Kidney (tissue), 14 donors: ENCODE results near the gene HSPA14. TPM values are rescaled to one million over a fixed set of nuclear protein-coding genes. Genes with fewer than 3 reads are reported as not detected.

Source experiments
- DNase-seq, 5 donors: peaks; one replicate each; pipeline ENCODE4 v3.0.0-alpha.2; 2013 to 2020
- FAIRE-seq: peaks from 2 replicates; lab custom pipeline; 2012; peaks lifted over from hg19 to GRCh38; lab: Jason Lieb, UNC
- H3K27ac ChIP-seq, 2 donors: one replicate each; pipeline ENCODE4 v1.7.0; 2013; ENCODE audit warnings: low read depth in 2 of 2, low read length in 2 of 2, inconsistent platforms in 1 of 2
- H3K27me3 ChIP-seq: one replicate; pipeline ENCODE4 v1.7.1; 2013; ENCODE audit warnings: low read length, inconsistent platforms; ENCODE audit not compliant: control insufficient read depth, insufficient read depth
- H3K36me3 ChIP-seq, 3 donors: one replicate each; pipeline versions ENCODE4 v1.7.0 to v1.7.1; 2013; ENCODE audit warnings: low read length in 3 of 3, control low read depth in 1 of 3, inconsistent platforms in 1 of 3; ENCODE audit not compliant: insufficient read depth in 3 of 3, control insufficient read depth in 2 of 3
- H3K4me1 ChIP-seq, 3 donors: one replicate each; pipeline versions ENCODE4 v1.7.0 to v1.7.1; 2013; ENCODE audit warnings: low read length in 3 of 3, inconsistent platforms in 1 of 3, low read depth in 1 of 3; ENCODE audit not compliant: control insufficient read depth in 2 of 3, insufficient read depth in 2 of 3
- H3K4me3 ChIP-seq, 3 donors: one replicate each; pipeline versions ENCODE4 v1.7.0 to v1.8.1; 2013; ENCODE audit warnings: low read length in 3 of 3, control low read depth in 1 of 3, inconsistent platforms in 1 of 3
- H3K9ac ChIP-seq, 3 donors: one replicate each; pipeline versions ENCODE4 v1.7.0 to v1.7.1; 2013; ENCODE audit warnings: low read length in 3 of 3, control low read depth in 1 of 3, inconsistent platforms in 1 of 3
- H3K9me3 ChIP-seq, 3 donors: one replicate each; pipeline versions ENCODE4 v1.7.0 to v1.7.1; 2013; ENCODE audit warnings: low read length in 3 of 3, control low read depth in 1 of 3, inconsistent platforms in 1 of 3; ENCODE audit not compliant: control insufficient read depth in 2 of 3, insufficient read depth in 1 of 3
- CTCF ChIP-seq: IDR thresholded peaks from 3 replicates; pipeline ENCODE4 v1.5.1; 2012; ENCODE audit warnings: mild to moderate bottlenecking, moderate library complexity, borderline replicate concordance; ENCODE audit not compliant: insufficient read depth; ENCODE audit errors: extremely low read depth
- intact Hi-C: fragments of 100-400 bp; cut with DNase I; formaldehyde crosslinking; loops from one replicate; pipeline ENCODE4 v1.11.1; 2022
- polyA plus RNA-seq: library from polyadenylated mRNA; stranded (reverse); fragments of 350-450 nt; fragmentation: Illumina TruSeq; extraction: RNeasy Lipid Tissue Mini Kit (QIAGEN cat#74804); gene quantifications from one replicate; pipeline ENCODE4 v1.2.3, GENCODE V29; 2014; ENCODE audit warnings: low read depth, low replicate concordance; ENCODE audit not compliant: insufficient read depth
- total RNA-seq: library from RNA; stranded (reverse); fragmentation: NEBNext Ultra II Directional; extraction: Animal tissue kit (Norgen Biotek cat#: 25700); gene quantifications from one replicate; pipeline ENCODE4 v1.2.1, GENCODE V29; 2021
- donor health status: control.
- donor health status: control.
- donor health status: control.
- donor health status: control.
- donor health status: control.
- donor health status: DM: yes; HTN: yes; CAD: no.
- donor health status: Normal renal cell carcinoma (clear cell type).

The HSPA14 gene
- total and polyA plus RNA-seq, 2 donors from 2014 or later: 9.7 to 10.4 TPM

- intact Hi-C loops: no loop called here
- Histone ChIP-seq H3K9me3 (no peaks in the 10 kb centered on the region), H3K36me3 (no peaks in the 10 kb centered on the region), H3K4me3 (no peak overlapping the region), H3K4me1 (peaks cover 0 to 6% (median 4%) of the 10 kb centered on the region in 3 donors), H3K27me3 (no peaks in the 10 kb centered on the region), H3K27ac (peak overlapping the region in 1 of 2 donors; percentile 61), H3K9ac (no peak overlapping the region)
- DNase-seq (peak in 3 of 5 donors; percentile 33 to 77 (median 63)), FAIRE-seq (peak; percentile 79)
- TF ChIP-seq CTCF: peak; percentile 70
Measured at GRCh38 chr10:14822879-14823755, 15.0 kb upstream of the HSPA14 start.

GRCh38 chr10:14823966-14824365, 14.1 kb upstream of the HSPA14 start:
- Histone ChIP-seq H3K9ac (no peak overlapping the region), H3K27ac (no peak overlapping the region), H3K9me3 (no peaks in the 10 kb centered on the region), H3K4me3 (no peak overlapping the region), H3K27me3 (no peaks in the 10 kb centered on the region), H3K36me3 (no peaks in the 10 kb centered on the region), H3K4me1 (peaks cover 0 to 6% (median 4%) of the 10 kb centered on the region in 3 donors)
- no peak for DNase-seq
- intact Hi-C loops: no loop called here
- no peak for FAIRE-seq
- TF ChIP-seq CTCF: no peak

GRCh38 chr10:14826076-14826829, 11.9 kb upstream of the HSPA14 start:
- Histone ChIP-seq H3K27ac (no peak overlapping the region), H3K4me1 (peaks cover 0 to 6% (median 4%) of the 10 kb centered on the region in 3 donors), H3K36me3 (no peaks in the 10 kb centered on the region), H3K9me3 (no peaks in the 10 kb centered on the region), H3K9ac (no peak overlapping the region), H3K27me3 (no peaks in the 10 kb centered on the region), H3K4me3 (no peak overlapping the region)
- no peak for TF ChIP-seq CTCF
- intact Hi-C loops: no loop called here
- no peak for DNase-seq
- no peak for FAIRE-seq
